Liver (tissue), 9 donors: Measurements from ENCODE around the gene CLDN1. TPM values are rescaled to one million over a fixed set of nuclear protein-coding genes. Genes with fewer than 3 reads are reported as not detected.

ENCODE experiments used
- DNase-seq: peaks from one replicate; pipeline ENCODE4 v3.0.0-alpha.2; 2017; ENCODE audit warnings: low spot score
- H3K27ac ChIP-seq, 2 donors: one replicate each; pipeline ENCODE4 v1.7.0; 2013; ENCODE audit warnings: inconsistent platforms in 2 of 2, low read length in 2 of 2, control low read depth in 1 of 2, low read depth in 1 of 2, mild to moderate bottlenecking in 1 of 2
- H3K27me3 ChIP-seq, 4 donors: one replicate each; pipeline versions ENCODE4 v1.6.1 to v1.7.0; 2013; ENCODE audit warnings: low read length in 3 of 4, inconsistent platforms in 1 of 4, mild to moderate bottlenecking in 1 of 4, moderate library complexity in 1 of 4; ENCODE audit not compliant: control insufficient read depth in 4 of 4, insufficient read depth in 4 of 4
- H3K36me3 ChIP-seq, 4 donors: one replicate each; pipeline versions ENCODE4 v1.6.1 to v1.7.0; 2013; ENCODE audit warnings: low read length in 3 of 4, mild to moderate bottlenecking in 3 of 4, low read depth in 1 of 4, moderate library complexity in 1 of 4; ENCODE audit not compliant: control insufficient read depth in 4 of 4, insufficient read depth in 3 of 4
- H3K4me1 ChIP-seq, 4 donors: one replicate each; pipeline versions ENCODE4 v1.6.1 to v1.7.0; 2013; ENCODE audit warnings: low read length in 3 of 4, mild to moderate bottlenecking in 3 of 4, moderate library complexity in 1 of 4; ENCODE audit not compliant: control insufficient read depth in 4 of 4, insufficient read depth in 4 of 4
- H3K4me3 ChIP-seq, 3 donors: one replicate each; pipeline versions ENCODE4 v1.6.1 to v1.7.0; 2013; ENCODE audit warnings: low read length in 3 of 3, control low read depth in 1 of 3, low read depth in 1 of 3, mild to moderate bottlenecking in 1 of 3
- H3K9ac ChIP-seq, 2 donors: one replicate each; pipeline ENCODE4 v1.7.0; 2013; ENCODE audit warnings: low read length in 2 of 2, mild to moderate bottlenecking in 2 of 2, moderate library complexity in 2 of 2, control low read depth in 1 of 2, low read depth in 1 of 2
- H3K9me3 ChIP-seq, 4 donors: one replicate each; pipeline versions ENCODE4 v1.6.1 to v1.7.0; 2013; ENCODE audit warnings: low read length in 3 of 4; ENCODE audit not compliant: control insufficient read depth in 4 of 4
- EGR1 ChIP-seq, 2 donors: IDR thresholded peaks; 2 replicates each; pipeline ENCODE4 v1.6.1; 2016 to 2018; ENCODE audit warnings: antibody characterized with exemption in 2 of 2, low read depth in 2 of 2
- FOXA1 ChIP-seq: IDR thresholded peaks from 2 replicates; pipeline ENCODE4 v1.6.1; 2016; ENCODE audit warnings: antibody characterized with exemption
- FOXA2 ChIP-seq: IDR thresholded peaks from 2 replicates; pipeline ENCODE4 v1.6.1; 2016; ENCODE audit warnings: antibody characterized with exemption
- GABPA ChIP-seq, 2 donors: IDR thresholded peaks in 1 of 2; conservative IDR thresholded peaks in 1 of 2; 2 replicates each; pipeline ENCODE4 v1.6.1; 2016; ENCODE audit warnings: antibody characterized with exemption in 2 of 2, mild to moderate bottlenecking in 1 of 2, moderate library complexity in 1 of 2
- HNF4A ChIP-seq, 2 donors: conservative IDR thresholded peaks; 2 replicates each; pipeline ENCODE4 v1.6.1; 2016; ENCODE audit warnings: antibody characterized with exemption in 2 of 2, mild to moderate bottlenecking in 2 of 2
- JUND ChIP-seq, 2 donors: IDR thresholded peaks; 2 replicates each; pipeline ENCODE4 v1.6.1; 2016; ENCODE audit warnings: antibody characterized with exemption in 2 of 2
- NR2F2 ChIP-seq: IDR thresholded peaks from 2 replicates; pipeline ENCODE4 v1.6.1; 2016; ENCODE audit warnings: antibody characterized with exemption
- RAD21 ChIP-seq, 2 donors: IDR thresholded peaks; 2 replicates each; pipeline ENCODE4 v1.6.1; 2016; ENCODE audit warnings: antibody characterized with exemption in 2 of 2, mild to moderate bottlenecking in 2 of 2
- SP1 ChIP-seq: IDR thresholded peaks from 2 replicates; pipeline ENCODE4 v1.6.1; 2018; ENCODE audit warnings: antibody characterized with exemption, mild to moderate bottlenecking
- YY1 ChIP-seq: IDR thresholded peaks from 2 replicates; pipeline ENCODE4 v1.6.1; 2016; ENCODE audit warnings: antibody characterized with exemption, mild to moderate bottlenecking
- WGBS: extraction: QIAGEN DNeasy Blood & Tissue Kit; methylation state at CpG from one replicate; pipeline ENCODE4 v1.1.7; 2013; 5-methylcytosine and 5-hydroxymethylcytosine counted together
- polyA plus RNA-seq, 2 donors: library from polyadenylated mRNA; stranded (reverse) in 1 of 2; unstranded in 1 of 2; fragments of 200-250 nt in 1 of 2; fragments of >200 nt in 1 of 2; fragmentation: Nextera tagmentation in 1 of 2; extraction: Ambion mirVana in 1 of 2; gene quantifications; one replicate each; pipeline versions ENCODE4 v1.2.1 to v1.2.3, GENCODE V29; 2013 to 2015
- total RNA-seq, 2 donors: library from RNA; depleted of rRNA; stranded (reverse); fragments of >200 nt; gene quantifications; one replicate each; pipeline ENCODE4 v1.2.3, GENCODE V29; 2014
- TF ChIP-seq, protein P1 (sequence below): IDR thresholded peaks from 2 replicates; pipeline ENCODE4 v1.6.1; 2016; ENCODE audit warnings: antibody characterized with exemption
- TF ChIP-seq, protein P2 (sequence below): fragments of 150-350 bp; IDR thresholded peaks from 2 replicates; pipeline ENCODE4 v1.5.1; 2017; ENCODE audit warnings: improper control_type of control experiment, low read depth, low read length; ENCODE audit not compliant: missing input control
- TF ChIP-seq, protein P3 (sequence below): IDR thresholded peaks from 2 replicates; pipeline ENCODE4 v1.6.1; 2016; ENCODE audit warnings: antibody characterized with exemption
- TF ChIP-seq, protein P4 (sequence below): IDR thresholded peaks from 2 replicates; pipeline ENCODE4 v1.6.1; 2016; ENCODE audit warnings: antibody characterized with exemption, mild to moderate bottlenecking
- TF ChIP-seq, protein P5 (sequence below): IDR thresholded peaks from 2 replicates; pipeline ENCODE4 v1.6.1; 2016; ENCODE audit warnings: antibody characterized with exemption
- donor health status: healthy.
- donor health status: healthy.
- donor health status: healthy.
- donor health status: healthy.
- donor health status: healthy.

Gene CLDN1
- total and polyA plus RNA-seq, 4 donors: 57.8 to 92.0 (median 87.3) TPM

DNA sequence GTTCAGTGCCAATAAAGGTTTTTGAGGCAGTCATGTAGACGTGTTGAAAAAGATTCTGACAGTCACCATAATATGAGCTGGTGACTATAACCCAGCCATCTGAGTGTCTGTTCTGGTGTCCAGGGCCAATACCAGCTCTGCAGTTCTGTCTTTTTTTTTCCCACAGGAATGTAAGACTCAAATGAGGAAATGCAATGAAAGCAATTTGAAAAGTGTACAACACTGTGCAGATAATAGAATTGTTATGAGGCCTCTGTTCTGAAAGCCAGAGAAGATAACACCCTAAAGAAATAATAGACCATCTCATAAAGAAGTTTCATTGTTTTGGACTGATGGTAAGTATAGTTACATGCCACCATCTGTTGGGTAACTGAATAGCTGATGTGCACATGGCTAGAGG lies 57.1 kb downstream of the CLDN1 start:
- no peaks in the 10 kb centered on the region for H3K36me3 ChIP-seq
- 87% methylated on average over 1 of the region's 1 CpG for WGBS
- DNase-seq: no peak
- no peaks in the 10 kb centered on the region for H3K9me3 ChIP-seq
- TF ChIP-seq, protein P1, sequence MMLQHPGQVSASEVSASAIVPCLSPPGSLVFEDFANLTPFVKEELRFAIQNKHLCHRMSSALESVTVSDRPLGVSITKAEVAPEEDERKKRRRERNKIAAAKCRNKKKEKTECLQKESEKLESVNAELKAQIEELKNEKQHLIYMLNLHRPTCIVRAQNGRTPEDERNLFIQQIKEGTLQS: no peak
- TF ChIP-seq, protein P2, sequence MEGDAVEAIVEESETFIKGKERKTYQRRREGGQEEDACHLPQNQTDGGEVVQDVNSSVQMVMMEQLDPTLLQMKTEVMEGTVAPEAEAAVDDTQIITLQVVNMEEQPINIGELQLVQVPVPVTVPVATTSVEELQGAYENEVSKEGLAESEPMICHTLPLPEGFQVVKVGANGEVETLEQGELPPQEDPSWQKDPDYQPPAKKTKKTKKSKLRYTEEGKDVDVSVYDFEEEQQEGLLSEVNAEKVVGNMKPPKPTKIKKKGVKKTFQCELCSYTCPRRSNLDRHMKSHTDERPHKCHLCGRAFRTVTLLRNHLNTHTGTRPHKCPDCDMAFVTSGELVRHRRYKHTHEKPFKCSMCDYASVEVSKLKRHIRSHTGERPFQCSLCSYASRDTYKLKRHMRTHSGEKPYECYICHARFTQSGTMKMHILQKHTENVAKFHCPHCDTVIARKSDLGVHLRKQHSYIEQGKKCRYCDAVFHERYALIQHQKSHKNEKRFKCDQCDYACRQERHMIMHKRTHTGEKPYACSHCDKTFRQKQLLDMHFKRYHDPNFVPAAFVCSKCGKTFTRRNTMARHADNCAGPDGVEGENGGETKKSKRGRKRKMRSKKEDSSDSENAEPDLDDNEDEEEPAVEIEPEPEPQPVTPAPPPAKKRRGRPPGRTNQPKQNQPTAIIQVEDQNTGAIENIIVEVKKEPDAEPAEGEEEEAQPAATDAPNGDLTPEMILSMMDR: no peak
- no peak for TF ChIP-seq EGR1 (IDR thresholded peaks at IDR 0.05; ENCODE audit: low read depth in 2 of 2)
- TF ChIP-seq RAD21 (IDR thresholded peaks at IDR 0.05): no peak
- TF ChIP-seq YY1: no peak
- TF ChIP-seq SP1: no peak
- no peak for TF ChIP-seq GABPA (IDR thresholded peaks at IDR 0.05 in 1 of 2, conservative IDR thresholded peaks at IDR 0.05 in 1 of 2)
- no peak for TF ChIP-seq FOXA2
- no peak for TF ChIP-seq NR2F2
- no peak for TF ChIP-seq FOXA1
- TF ChIP-seq, protein P3, sequence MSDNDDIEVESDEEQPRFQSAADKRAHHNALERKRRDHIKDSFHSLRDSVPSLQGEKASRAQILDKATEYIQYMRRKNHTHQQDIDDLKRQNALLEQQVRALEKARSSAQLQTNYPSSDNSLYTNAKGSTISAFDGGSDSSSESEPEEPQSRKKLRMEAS: no peak
- H3K4me3 ChIP-seq: no peak overlapping the region
- H3K9ac ChIP-seq: no peak overlapping the region
- H3K4me1 ChIP-seq: no peaks in the 10 kb centered on the region
- no peak overlapping the region for H3K27ac ChIP-seq
- no peaks in the 10 kb centered on the region for H3K27me3 ChIP-seq

DNA sequence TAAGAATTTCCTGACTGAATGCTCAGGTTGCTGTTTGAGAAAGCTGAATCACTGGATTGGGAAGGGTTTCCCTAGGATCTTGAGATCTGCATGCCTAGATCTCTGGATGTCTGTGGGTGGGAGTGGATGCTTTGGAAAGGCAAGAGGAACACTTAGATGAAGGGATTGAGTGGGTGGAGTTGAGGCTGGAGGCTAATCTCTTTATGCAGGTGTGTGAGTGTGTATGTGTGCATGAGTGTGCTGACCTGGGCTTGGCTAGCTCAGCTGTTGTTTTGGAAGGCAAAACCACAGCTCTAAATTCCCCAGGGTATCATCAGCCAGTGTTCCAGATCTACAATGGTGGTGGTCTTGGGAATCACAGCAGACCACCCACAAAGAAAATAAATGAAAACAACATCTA lies 60.5 kb downstream of the CLDN1 start:
- TF ChIP-seq RAD21 (IDR thresholded peaks at IDR 0.05) (no peak), FOXA2 (no peak), FOXA1 (no peak), JUND (IDR thresholded peaks at IDR 0.05) (no peak), GABPA (IDR thresholded peaks at IDR 0.05 in 1 of 2, conservative IDR thresholded peaks at IDR 0.05 in 1 of 2) (no peak), NR2F2 (no peak), EGR1 (IDR thresholded peaks at IDR 0.05; ENCODE audit: low read depth in 2 of 2) (no peak), HNF4A (conservative IDR thresholded peaks at IDR 0.05) (no peak), YY1 (no peak)
- TF ChIP-seq, protein P2: no peak
- TF ChIP-seq, protein P3: no peak
- TF ChIP-seq, protein P4, sequence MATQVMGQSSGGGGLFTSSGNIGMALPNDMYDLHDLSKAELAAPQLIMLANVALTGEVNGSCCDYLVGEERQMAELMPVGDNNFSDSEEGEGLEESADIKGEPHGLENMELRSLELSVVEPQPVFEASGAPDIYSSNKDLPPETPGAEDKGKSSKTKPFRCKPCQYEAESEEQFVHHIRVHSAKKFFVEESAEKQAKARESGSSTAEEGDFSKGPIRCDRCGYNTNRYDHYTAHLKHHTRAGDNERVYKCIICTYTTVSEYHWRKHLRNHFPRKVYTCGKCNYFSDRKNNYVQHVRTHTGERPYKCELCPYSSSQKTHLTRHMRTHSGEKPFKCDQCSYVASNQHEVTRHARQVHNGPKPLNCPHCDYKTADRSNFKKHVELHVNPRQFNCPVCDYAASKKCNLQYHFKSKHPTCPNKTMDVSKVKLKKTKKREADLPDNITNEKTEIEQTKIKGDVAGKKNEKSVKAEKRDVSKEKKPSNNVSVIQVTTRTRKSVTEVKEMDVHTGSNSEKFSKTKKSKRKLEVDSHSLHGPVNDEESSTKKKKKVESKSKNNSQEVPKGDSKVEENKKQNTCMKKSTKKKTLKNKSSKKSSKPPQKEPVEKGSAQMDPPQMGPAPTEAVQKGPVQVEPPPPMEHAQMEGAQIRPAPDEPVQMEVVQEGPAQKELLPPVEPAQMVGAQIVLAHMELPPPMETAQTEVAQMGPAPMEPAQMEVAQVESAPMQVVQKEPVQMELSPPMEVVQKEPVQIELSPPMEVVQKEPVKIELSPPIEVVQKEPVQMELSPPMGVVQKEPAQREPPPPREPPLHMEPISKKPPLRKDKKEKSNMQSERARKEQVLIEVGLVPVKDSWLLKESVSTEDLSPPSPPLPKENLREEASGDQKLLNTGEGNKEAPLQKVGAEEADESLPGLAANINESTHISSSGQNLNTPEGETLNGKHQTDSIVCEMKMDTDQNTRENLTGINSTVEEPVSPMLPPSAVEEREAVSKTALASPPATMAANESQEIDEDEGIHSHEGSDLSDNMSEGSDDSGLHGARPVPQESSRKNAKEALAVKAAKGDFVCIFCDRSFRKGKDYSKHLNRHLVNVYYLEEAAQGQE: no peak
- TF ChIP-seq, protein P5, sequence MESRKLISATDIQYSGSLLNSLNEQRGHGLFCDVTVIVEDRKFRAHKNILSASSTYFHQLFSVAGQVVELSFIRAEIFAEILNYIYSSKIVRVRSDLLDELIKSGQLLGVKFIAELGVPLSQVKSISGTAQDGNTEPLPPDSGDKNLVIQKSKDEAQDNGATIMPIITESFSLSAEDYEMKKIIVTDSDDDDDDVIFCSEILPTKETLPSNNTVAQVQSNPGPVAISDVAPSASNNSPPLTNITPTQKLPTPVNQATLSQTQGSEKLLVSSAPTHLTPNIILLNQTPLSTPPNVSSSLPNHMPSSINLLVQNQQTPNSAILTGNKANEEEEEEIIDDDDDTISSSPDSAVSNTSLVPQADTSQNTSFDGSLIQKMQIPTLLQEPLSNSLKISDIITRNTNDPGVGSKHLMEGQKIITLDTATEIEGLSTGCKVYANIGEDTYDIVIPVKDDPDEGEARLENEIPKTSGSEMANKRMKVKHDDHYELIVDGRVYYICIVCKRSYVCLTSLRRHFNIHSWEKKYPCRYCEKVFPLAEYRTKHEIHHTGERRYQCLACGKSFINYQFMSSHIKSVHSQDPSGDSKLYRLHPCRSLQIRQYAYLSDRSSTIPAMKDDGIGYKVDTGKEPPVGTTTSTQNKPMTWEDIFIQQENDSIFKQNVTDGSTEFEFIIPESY: no peak
- DNase-seq: no peak
- Histone ChIP-seq H3K9ac (no peak overlapping the region), H3K9me3 (no peaks in the 10 kb centered on the region), H3K36me3 (no peaks in the 10 kb centered on the region), H3K27me3 (no peaks in the 10 kb centered on the region), H3K4me1 (no peaks in the 10 kb centered on the region), H3K4me3 (no peak overlapping the region), H3K27ac (no peak overlapping the region)
